H9 (cell line): Measurements from ENCODE around the gene CBLN3. TPM values are rescaled to one million over a fixed set of nuclear protein-coding genes. Genes with fewer than 3 reads are reported as not detected.

Experiments used
- DNase-seq: peaks from one replicate; pipeline ENCODE4 v3.0.0-alpha.2; 2017
- H2AFZ ChIP-seq: one replicate; pipeline ENCODE4 v1.6.1; 2013; ENCODE audit warnings: mild to moderate bottlenecking, low read length, control low read depth, moderate library complexity
- H2AK5ac ChIP-seq: 2 replicates; pipeline ENCODE4 v1.6.1; 2013; ENCODE audit warnings: low read length, control low read depth, mixed read lengths; ENCODE audit not compliant: insufficient read length
- H2BK120ac ChIP-seq: one replicate; pipeline ENCODE4 v1.6.1; 2013; ENCODE audit warnings: low read depth, mild to moderate bottlenecking, low read length, control low read depth, inconsistent platforms; ENCODE audit not compliant: poor library complexity, severe bottlenecking
- H2BK12ac ChIP-seq: 2 replicates; pipeline ENCODE4 v1.6.1; 2013; ENCODE audit warnings: low read length, control low read depth, mixed read lengths, low read depth; ENCODE audit not compliant: insufficient read length
- H2BK15ac ChIP-seq: 2 replicates; pipeline ENCODE4 v1.6.1; 2013; ENCODE audit warnings: low read depth, low read length, control low read depth
- H2BK20ac ChIP-seq: one replicate; pipeline ENCODE4 v1.6.1; 2013; ENCODE audit warnings: low read depth, mild to moderate bottlenecking, low read length, control low read depth, inconsistent platforms; ENCODE audit not compliant: poor library complexity, severe bottlenecking
- H2BK5ac ChIP-seq: 2 replicates; pipeline ENCODE4 v1.6.1; 2013; ENCODE audit warnings: low read length, control low read depth, mixed read lengths; ENCODE audit not compliant: insufficient read length
- H3K14ac ChIP-seq: 2 replicates; pipeline ENCODE4 v1.6.1; 2013; ENCODE audit warnings: low read length, control low read depth; ENCODE audit not compliant: insufficient read depth
- H3K18ac ChIP-seq: 2 replicates; pipeline ENCODE4 v1.6.1; 2013; ENCODE audit warnings: low read depth, mild to moderate bottlenecking, mixed read lengths, low read length, control low read depth; ENCODE audit not compliant: insufficient read length
- H3K23ac ChIP-seq: 2 replicates; pipeline ENCODE4 v1.6.1; 2013; ENCODE audit warnings: low read length, control low read depth, mixed read lengths, low read depth; ENCODE audit not compliant: insufficient read length
- H3K23me2 ChIP-seq: 2 replicates; pipeline ENCODE4 v1.6.1; 2013; ENCODE audit warnings: low read depth, mild to moderate bottlenecking, mixed read lengths, low read length, control low read depth; ENCODE audit not compliant: insufficient read length, poor library complexity, severe bottlenecking
- H3K27ac ChIP-seq: 2 replicates; pipeline ENCODE4 v1.5.1; 2013; ENCODE audit warnings: low read length, control low read depth, mixed read lengths, low read depth; ENCODE audit not compliant: insufficient read length
- H3K27me3 ChIP-seq: 2 replicates; pipeline ENCODE4 v1.6.1; 2013; ENCODE audit warnings: low read length, control low read depth, inconsistent platforms; ENCODE audit not compliant: insufficient read depth
- H3K4ac ChIP-seq: 2 replicates; pipeline ENCODE4 v1.6.1; 2013; ENCODE audit warnings: low read depth, mild to moderate bottlenecking, control low read depth, inconsistent platforms, low read length, moderate library complexity
- H3K4me1 ChIP-seq: 2 replicates; pipeline ENCODE4 v1.6.1; 2013; ENCODE audit warnings: low read length, control low read depth, inconsistent platforms; ENCODE audit not compliant: insufficient read depth
- H3K4me2 ChIP-seq: 2 replicates; pipeline ENCODE4 v1.6.1; 2013; ENCODE audit warnings: low read length, control low read depth, mixed read lengths; ENCODE audit not compliant: insufficient read length, insufficient read depth
- H3K56ac ChIP-seq: 2 replicates; pipeline ENCODE4 v1.6.1; 2013; ENCODE audit warnings: low read depth, mild to moderate bottlenecking, mixed read lengths, low read length, control low read depth; ENCODE audit not compliant: insufficient read length
- H3K79me1 ChIP-seq: 2 replicates; pipeline ENCODE4 v1.6.1; 2013; ENCODE audit warnings: low read depth, mild to moderate bottlenecking, moderate library complexity, low read length, control low read depth, inconsistent platforms; ENCODE audit not compliant: insufficient read depth, poor library complexity, severe bottlenecking
- H3K79me2 ChIP-seq: 2 replicates; pipeline ENCODE4 v1.6.1; 2013; ENCODE audit warnings: low read length, control low read depth, inconsistent platforms; ENCODE audit not compliant: insufficient read depth
- H3K9ac ChIP-seq: 2 replicates; pipeline ENCODE4 v1.6.1; 2013; ENCODE audit warnings: low read length, control low read depth, mixed read lengths; ENCODE audit not compliant: insufficient read length; ENCODE audit errors: extremely low read depth
- H3K9me3 ChIP-seq: one replicate; pipeline ENCODE4 v1.6.1; 2013; ENCODE audit warnings: low read depth, low read length, inconsistent platforms; ENCODE audit not compliant: control insufficient read depth
- H3T11ph ChIP-seq: one replicate; pipeline ENCODE4 v1.6.1; 2013; ENCODE audit warnings: mild to moderate bottlenecking, low read length, control low read depth, inconsistent platforms
- H4K20me1 ChIP-seq: one replicate; pipeline ENCODE4 v1.6.1; 2013; ENCODE audit not compliant: control insufficient read depth, insufficient read length, insufficient read depth
- H4K5ac ChIP-seq: 2 replicates; pipeline ENCODE4 v1.6.1; 2013; ENCODE audit warnings: low read depth, mild to moderate bottlenecking, mixed read lengths, low read length, control low read depth; ENCODE audit not compliant: insufficient read length
- H4K8ac ChIP-seq: replicated peaks from 2 replicates; pipeline ENCODE4 v1.6.1; 2013; ENCODE audit warnings: low read length, control low read depth, mixed read lengths, low read depth; ENCODE audit not compliant: insufficient read length
- H4K91ac ChIP-seq: 2 replicates; pipeline ENCODE4 v1.6.1; 2013; ENCODE audit warnings: low read depth, mild to moderate bottlenecking, moderate library complexity, mixed read lengths, low read length, control low read depth; ENCODE audit not compliant: insufficient read length
- H3K27ac Mint-ChIP-seq, 3 experiments: 2 replicates in 2 of 3; 3 replicates in 1 of 3; pipeline ENCODE4 v1.8.0; 2020 to 2021; ENCODE audit warnings: mixed read lengths in 3 of 3, mild to moderate bottlenecking in 1 of 3, moderate library complexity in 1 of 3
- H3K27me3 Mint-ChIP-seq: 2 replicates; pipeline ENCODE4 v1.8.0; 2021; ENCODE audit warnings: low read depth, mild to moderate bottlenecking, moderate library complexity, mixed read lengths
- H3K36me3 Mint-ChIP-seq, 3 experiments: 2 replicates in 2 of 3; 3 replicates in 1 of 3; pipeline ENCODE4 v1.8.0; 2020 to 2021; ENCODE audit warnings: low read depth in 3 of 3, mixed read lengths in 3 of 3; ENCODE audit not compliant: insufficient read depth in 1 of 3
- H3K4me1 Mint-ChIP-seq, 2 experiments: 2 replicates each; pipeline ENCODE4 v1.8.0; 2020; ENCODE audit warnings: mixed read lengths in 2 of 2
- H3K4me3 Mint-ChIP-seq, 2 experiments: 2 replicates in 1 of 2; 3 replicates in 1 of 2; pipeline ENCODE4 v1.8.0; 2020 to 2021; ENCODE audit warnings: mild to moderate bottlenecking in 2 of 2, mixed read lengths in 2 of 2, moderate library complexity in 1 of 2
- H3K9me3 Mint-ChIP-seq, 2 experiments: 2 replicates in 1 of 2; 3 replicates in 1 of 2; pipeline ENCODE4 v1.8.0; 2020; ENCODE audit warnings: mild to moderate bottlenecking in 2 of 2, mixed read lengths in 2 of 2, moderate library complexity in 1 of 2
- WGBS: extraction: QIAGEN DNeasy Blood & Tissue Kit; methylation state at CpG from one replicate; pipeline ENCODE4 v1.1.7; 2013; ENCODE audit warnings: missing lambda C conversion rate, low lambda C conversion rate, mixed read lengths; ENCODE audit not compliant: insufficient read length; ENCODE audit errors: extremely low coverage; 5-methylcytosine and 5-hydroxymethylcytosine counted together
- total RNA-seq: library from RNA; stranded (reverse); gene quantifications from 2 replicates; pipeline ENCODE4 v1.2.1, GENCODE V29; 2021
- TF ChIP-seq, protein P1 (sequence below): fragments of 200-600 bp; sonication (generic); conservative IDR thresholded peaks from 3 replicates; pipeline ENCODE4 v1.8.0; 2021; ENCODE audit warnings: antibody characterized with exemption, mild to moderate bottlenecking

The CBLN3 gene
- total RNA-seq, 1 experiment from 2014 or later = 0.39 TPM

DNA sequence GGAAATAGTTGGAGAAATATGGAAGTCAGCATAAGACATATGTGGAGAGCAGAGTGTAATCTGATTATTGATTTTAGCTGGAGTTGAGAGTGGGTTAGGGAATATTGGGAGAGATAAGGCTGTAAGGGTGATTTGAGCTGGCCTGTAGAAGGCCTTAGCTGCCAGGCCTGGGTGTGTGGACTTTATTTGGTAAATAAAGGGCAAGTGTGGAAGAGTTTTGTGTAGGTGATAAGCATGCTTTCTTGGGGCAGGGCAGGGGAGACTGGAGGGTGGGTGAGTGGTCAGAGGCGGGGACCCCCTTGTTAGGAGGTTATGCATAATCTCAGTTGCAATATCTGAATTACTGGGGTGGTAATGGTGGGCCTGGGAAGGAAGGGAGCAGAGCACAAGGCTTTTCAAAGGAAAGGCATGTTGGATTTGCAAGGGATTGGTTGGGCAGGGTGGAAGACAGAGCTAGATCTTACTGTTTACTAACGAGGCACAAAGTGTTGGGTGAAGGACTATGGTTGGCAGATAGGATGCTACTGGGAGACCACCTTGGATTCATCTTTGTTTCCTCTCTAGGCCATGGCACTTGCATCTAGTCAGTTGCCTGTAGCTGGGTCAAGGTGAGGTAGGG lies 5.8 kb upstream of the CBLN3 start:
- no peak overlapping the region for H4K8ac ChIP-seq
- Mint-ChIP-seq H3K4me1 (peaks cover 13 to 15% of the 10 kb centered on the region in 2 experiments), H3K27ac (no peak overlapping the region), H3K9me3 (no peaks in the 10 kb centered on the region), H3K36me3 (peaks cover 12 to 53% (median 51%) of the 10 kb centered on the region in 3 experiments; a peak in 6 of 7 replicates), H3K4me3 (no peak overlapping the region), H3K27me3 (no peaks in the 10 kb centered on the region)
- H3K9ac ChIP-seq = no peak overlapping the region
- H4K91ac ChIP-seq = no peak overlapping the region
- H2BK12ac ChIP-seq = no peak overlapping the region
- no peak overlapping the region for H3K18ac ChIP-seq
- no peak overlapping the region for H3K4ac ChIP-seq
- H3K79me1 ChIP-seq = no peaks in the 10 kb centered on the region
- TF ChIP-seq, protein P1, sequence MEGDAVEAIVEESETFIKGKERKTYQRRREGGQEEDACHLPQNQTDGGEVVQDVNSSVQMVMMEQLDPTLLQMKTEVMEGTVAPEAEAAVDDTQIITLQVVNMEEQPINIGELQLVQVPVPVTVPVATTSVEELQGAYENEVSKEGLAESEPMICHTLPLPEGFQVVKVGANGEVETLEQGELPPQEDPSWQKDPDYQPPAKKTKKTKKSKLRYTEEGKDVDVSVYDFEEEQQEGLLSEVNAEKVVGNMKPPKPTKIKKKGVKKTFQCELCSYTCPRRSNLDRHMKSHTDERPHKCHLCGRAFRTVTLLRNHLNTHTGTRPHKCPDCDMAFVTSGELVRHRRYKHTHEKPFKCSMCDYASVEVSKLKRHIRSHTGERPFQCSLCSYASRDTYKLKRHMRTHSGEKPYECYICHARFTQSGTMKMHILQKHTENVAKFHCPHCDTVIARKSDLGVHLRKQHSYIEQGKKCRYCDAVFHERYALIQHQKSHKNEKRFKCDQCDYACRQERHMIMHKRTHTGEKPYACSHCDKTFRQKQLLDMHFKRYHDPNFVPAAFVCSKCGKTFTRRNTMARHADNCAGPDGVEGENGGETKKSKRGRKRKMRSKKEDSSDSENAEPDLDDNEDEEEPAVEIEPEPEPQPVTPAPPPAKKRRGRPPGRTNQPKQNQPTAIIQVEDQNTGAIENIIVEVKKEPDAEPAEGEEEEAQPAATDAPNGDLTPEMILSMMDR = no peak
- H3K56ac ChIP-seq = no peak overlapping the region
- no peak overlapping the region for H3K14ac ChIP-seq
- peaks cover 3% of the 10 kb centered on the region; the same call in 1 of the 2 replicates for H3K4me1 ChIP-seq
- H4K5ac ChIP-seq = no peak overlapping the region
- no peak overlapping the region for H2BK120ac ChIP-seq
- DNase-seq = no peak
- no peaks in the 10 kb centered on the region for H3K79me2 ChIP-seq
- no peak overlapping the region for H3T11ph ChIP-seq
- no peak overlapping the region for H2BK15ac ChIP-seq
- peaks cover 6% of the 10 kb centered on the region for H3K23me2 ChIP-seq
- no peak overlapping the region for H3K4me2 ChIP-seq
- no peaks in the 10 kb centered on the region for H3K9me3 ChIP-seq
- H3K27ac ChIP-seq = no peak overlapping the region
- no peak overlapping the region for H2BK5ac ChIP-seq
- no peak overlapping the region for H2BK20ac ChIP-seq
- no peak overlapping the region for H2AFZ ChIP-seq
- H4K20me1 ChIP-seq = peaks cover 2% of the 10 kb centered on the region
- H3K27me3 ChIP-seq = no peaks in the 10 kb centered on the region
- H3K23ac ChIP-seq = no peak overlapping the region
- no CpG with 5 or more reads among the region's 2 CpGs for WGBS
- no peak overlapping the region for H2AK5ac ChIP-seq
